Lung microvascular endothelial cell (primary cell): ENCODE data around the gene SULF2. TPM values are rescaled to one million over a fixed set of nuclear protein-coding genes. Genes with fewer than 3 reads are reported as not detected.
A peak's percentile ranks its signal among the peaks of the same experiment; 100 is the strongest.
"Not testable (repeated sequence)": the region's sequence is repeated elsewhere in the genome, so short reads cannot be mapped to it uniquely, and the experiment has no call there.

ENCODE experiments used
- DNase-seq, 2 donors: peaks; one replicate each; pipeline versions ENCODE4 v3.0.0 to v3.0.0-alpha.2; 2010; ENCODE audit warnings: low read depth in 2 of 2
- total RNA-seq: library from RNA; depleted of rRNA; stranded (reverse); fragments of >200 nt; gene quantifications from 2 replicates; pipeline ENCODE4 v1.2.1, GENCODE V29; 2014

SULF2 gene
- total RNA-seq = 85.0 and 119 TPM in 2 replicates

GRCh38 chr20:47785311-47785853, at the start of gene SULF2:
Gene SULF2, minus strand, starts transcription at chr20:47785481. Its CDS starts 28,118 bp downstream, at chr20:47757363.
- peak; percentile 53 to 67 for DNase-seq

GRCh38 chr20:47831675-47832074, 46.4 kb upstream of the SULF2 start:
- not testable (repeated sequence) for DNase-seq

- DNase-seq = not testable (repeated sequence)
These were observed 41.4 kb upstream of the SULF2 start for GRCh38 chr20:47826716-47827115.

GRCh38 chr20:47826006-47826405, 40.7 kb upstream of the SULF2 start:
- not testable (repeated sequence) for DNase-seq

- no peak for DNase-seq
These were observed 39.9 kb upstream of the SULF2 start for GRCh38 chr20:47825011-47825762.

- DNase-seq = not testable (repeated sequence)
These were observed 38.7 kb upstream of the SULF2 start for GRCh38 chr20:47823941-47824340.

GRCh38 chr20:47821481-47822100, 36.3 kb upstream of the SULF2 start:
- DNase-seq = no peak

- DNase-seq = no peak
These were observed 33.8 kb upstream of the SULF2 start for GRCh38 chr20:47818996-47819609.

GRCh38 chr20:47818466-47818865, 33.2 kb upstream of the SULF2 start:
- no peak for DNase-seq

- DNase-seq = no peak
These were observed 32.7 kb upstream of the SULF2 start for GRCh38 chr20:47818016-47818415.

- no peak for DNase-seq
These were observed 32.3 kb upstream of the SULF2 start for GRCh38 chr20:47817573-47817972.

GRCh38 chr20:47816487-47817451, 31.5 kb upstream of the SULF2 start:
- no peak for DNase-seq

- no peak for DNase-seq
These were observed 30.6 kb upstream of the SULF2 start for GRCh38 chr20:47815866-47816265.

- no peak for DNase-seq
These were observed 30.1 kb upstream of the SULF2 start for GRCh38 chr20:47815416-47815806.

- no peak for DNase-seq
These were observed 29.5 kb upstream of the SULF2 start for GRCh38 chr20:47814632-47815415.

- no peak for DNase-seq
These were observed 25.6 kb upstream of the SULF2 start for GRCh38 chr20:47810721-47811347.

GRCh38 chr20:47810116-47810677, 24.9 kb upstream of the SULF2 start:
- no peak for DNase-seq

- peak in 1 of 2 donors; percentile 13 for DNase-seq
These were observed 24.1 kb upstream of the SULF2 start for GRCh38 chr20:47809161-47809960.

GRCh38 chr20:47805951-47806350, 20.7 kb upstream of the SULF2 start:
- no peak for DNase-seq
